ENCODE measurements around the gene DBT.

DNA sequence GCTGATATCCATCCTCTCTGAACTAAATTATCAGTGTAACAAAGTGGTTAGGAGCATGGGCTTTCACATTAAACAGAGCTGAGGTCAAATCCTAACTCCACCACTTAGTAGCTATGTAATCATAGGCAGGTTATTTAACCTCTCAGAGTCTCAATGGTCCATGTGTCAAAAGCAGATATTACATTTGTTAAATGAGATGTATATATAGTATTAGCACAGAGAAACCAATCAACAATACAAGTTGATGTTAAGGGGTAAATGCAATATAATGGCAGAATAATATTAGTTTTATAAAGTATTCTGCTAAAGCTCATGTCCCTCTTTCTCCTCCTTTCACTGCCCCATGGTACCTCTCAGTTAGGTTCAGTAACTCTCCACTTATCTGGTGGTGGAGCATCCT, 27.2 kb downstream of the DBT start:
- TF ChIP-seq, protein P1, sequence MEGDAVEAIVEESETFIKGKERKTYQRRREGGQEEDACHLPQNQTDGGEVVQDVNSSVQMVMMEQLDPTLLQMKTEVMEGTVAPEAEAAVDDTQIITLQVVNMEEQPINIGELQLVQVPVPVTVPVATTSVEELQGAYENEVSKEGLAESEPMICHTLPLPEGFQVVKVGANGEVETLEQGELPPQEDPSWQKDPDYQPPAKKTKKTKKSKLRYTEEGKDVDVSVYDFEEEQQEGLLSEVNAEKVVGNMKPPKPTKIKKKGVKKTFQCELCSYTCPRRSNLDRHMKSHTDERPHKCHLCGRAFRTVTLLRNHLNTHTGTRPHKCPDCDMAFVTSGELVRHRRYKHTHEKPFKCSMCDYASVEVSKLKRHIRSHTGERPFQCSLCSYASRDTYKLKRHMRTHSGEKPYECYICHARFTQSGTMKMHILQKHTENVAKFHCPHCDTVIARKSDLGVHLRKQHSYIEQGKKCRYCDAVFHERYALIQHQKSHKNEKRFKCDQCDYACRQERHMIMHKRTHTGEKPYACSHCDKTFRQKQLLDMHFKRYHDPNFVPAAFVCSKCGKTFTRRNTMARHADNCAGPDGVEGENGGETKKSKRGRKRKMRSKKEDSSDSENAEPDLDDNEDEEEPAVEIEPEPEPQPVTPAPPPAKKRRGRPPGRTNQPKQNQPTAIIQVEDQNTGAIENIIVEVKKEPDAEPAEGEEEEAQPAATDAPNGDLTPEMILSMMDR (IDR thresholded peaks at IDR 0.05; ENCODE audit: low read depth, low read length), result no peak
- no peak for TF ChIP-seq POLR2A (IDR thresholded peaks at IDR 0.05; ENCODE audit: extremely low read depth, insufficient read length)

All from NB4 (cell line).